ENCODE data around the gene NDE1.

NDE1 gene

GRCh38 chr16:15754821-15755534, 104.9 kb downstream of the NDE1 start:
- no peak for TF ChIP-seq CTCF (IDR thresholded peaks at IDR 0.05; ENCODE audit: low read depth, low read length)
- no peak overlapping the region for H3K4me3 ChIP-seq (ENCODE audit: low read depth, low read length)

- no peak overlapping the region for H3K4me3 ChIP-seq (ENCODE audit: low read depth, low read length)
- TF ChIP-seq CTCF (IDR thresholded peaks at IDR 0.05; ENCODE audit: low read depth, low read length): no peak
Observed at GRCh38 chr16:15757077-15757386, 107.0 kb downstream of the NDE1 start.

GRCh38 chr16:15757630-15758251, 107.7 kb downstream of the NDE1 start:
- TF ChIP-seq CTCF (IDR thresholded peaks at IDR 0.05; ENCODE audit: low read depth, low read length): no peak
- H3K4me3 ChIP-seq (ENCODE audit: low read depth, low read length): no peak overlapping the region

- TF ChIP-seq CTCF (IDR thresholded peaks at IDR 0.05; ENCODE audit: low read depth, low read length): no peak
- no peak overlapping the region for H3K4me3 ChIP-seq (ENCODE audit: low read depth, low read length)
Observed at GRCh38 chr16:15759070-15759469, 109.0 kb downstream of the NDE1 start.

- TF ChIP-seq CTCF (IDR thresholded peaks at IDR 0.05; ENCODE audit: low read depth, low read length): no peak
Observed at GRCh38 chr16:15760129-15760528, 110.1 kb downstream of the NDE1 start.

GRCh38 chr16:15764112-15764511, 114.1 kb downstream of the NDE1 start:
- H3K4me3 ChIP-seq (ENCODE audit: low read depth, low read length): no peak overlapping the region
- no peak for TF ChIP-seq CTCF (IDR thresholded peaks at IDR 0.05; ENCODE audit: low read depth, low read length)

More at GRCh38 chr16:15760129-15760528, 110.1 kb downstream of the NDE1 start:
- no peak overlapping the region for H3K4me3 ChIP-seq (ENCODE audit: low read depth, low read length)

- TF ChIP-seq CTCF (IDR thresholded peaks at IDR 0.05; ENCODE audit: low read depth, low read length): no peak
- H3K4me3 ChIP-seq (ENCODE audit: low read depth, low read length): no peak overlapping the region
Observed at GRCh38 chr16:15765116-15765515, 115.1 kb downstream of the NDE1 start.
